ENCODE measurements around the gene FAM111A.
A peak's percentile ranks its signal among the peaks of the same experiment; 100 is the strongest.
"Not testable (repeated sequence)": the region's sequence is repeated elsewhere in the genome, so short reads cannot be mapped to it uniquely, and the experiment has no call there.

Gene FAM111A

GRCh38 chr11:59142530-59143507 lies at the start of gene FAM111A:
FAM111A (plus strand) TSS chr11:59142856; CDS start chr11:59148873, 6,017 bp downstream.
- DNase-seq = peak; percentile 81

GRCh38 chr11:59093576-59093975 lies 49.1 kb upstream of the FAM111A start:
- not testable (repeated sequence) for DNase-seq

- not testable (repeated sequence) for DNase-seq
Measured at GRCh38 chr11:59095225-59095624, 47.4 kb upstream of the FAM111A start.

- not testable (repeated sequence) for DNase-seq
Measured at GRCh38 chr11:59095972-59096575, 46.6 kb upstream of the FAM111A start.

GRCh38 chr11:59097113-59097708 lies 45.4 kb upstream of the FAM111A start:
- peak; percentile 68 for DNase-seq

GRCh38 chr11:59097938-59098337 lies 44.7 kb upstream of the FAM111A start:
- not testable (repeated sequence) for DNase-seq

GRCh38 chr11:59102259-59102765 lies 40.3 kb upstream of the FAM111A start:
- peak; percentile 48 for DNase-seq

GRCh38 chr11:59106363-59107336 lies 36.0 kb upstream of the FAM111A start, which contains the start of gene FAM111B:
FAM111B (plus strand) TSS chr11:59107237; CDS start chr11:59109626, 2,389 bp downstream.
- DNase-seq = peak; percentile 53

GRCh38 chr11:59107721-59108120 lies 34.9 kb upstream of the FAM111A start:
- peak; percentile 13 for DNase-seq

- no peak for DNase-seq
Measured at GRCh38 chr11:59112494-59112893, 30.2 kb upstream of the FAM111A start.

- DNase-seq = no peak
Measured at GRCh38 chr11:59114344-59114743, 28.3 kb upstream of the FAM111A start.

- no peak for DNase-seq
Measured at GRCh38 chr11:59115553-59115952, 27.1 kb upstream of the FAM111A start.

GRCh38 chr11:59117774-59118173 lies 24.9 kb upstream of the FAM111A start:
- no peak for DNase-seq

GRCh38 chr11:59119826-59120225 lies 22.8 kb upstream of the FAM111A start:
- no peak for DNase-seq

GRCh38 chr11:59135648-59136461 lies 6.8 kb upstream of the FAM111A start:
- DNase-seq = peak; percentile 88

- not testable (repeated sequence) for DNase-seq
Measured at GRCh38 chr11:59136551-59136950, 6.1 kb upstream of the FAM111A start.

- DNase-seq = no peak
Measured at GRCh38 chr11:59137190-59137589, 5.5 kb upstream of the FAM111A start.

GRCh38 chr11:59138643-59139042 lies 4.0 kb upstream of the FAM111A start:
- DNase-seq = no peak

- DNase-seq = no peak
Measured at GRCh38 chr11:59141191-59141590, 1.5 kb upstream of the FAM111A start.

- DNase-seq = no peak
Measured at GRCh38 chr11:59141673-59142460, 789 bp upstream of the FAM111A start.
